Caco-2 (cell line): Measurements from ENCODE around the gene TBC1D2B. TPM values are rescaled to one million over a fixed set of nuclear protein-coding genes. Genes with fewer than 3 reads are reported as not detected.

ENCODE experiments used
- BruUV-seq: library from RNA; stranded (reverse); fragments of 400-500 nt; replicated peaks from 2 replicates; lab custom pipeline; 2021; lab: Mats Ljungman, UMichigan
- CTCF ChIA-PET: fragments of 300-600 bp; sonication (Branson Sonifier 250); formaldehyde crosslinking; loops from one replicate; lab custom pipeline; 2022; ENCODE audit warnings: antibody characterized with exemption; lab: Charles Lee
- POLR2A ChIA-PET: fragments of 300-600 bp; sonication (Branson Sonifier 250); formaldehyde crosslinking; loops from one replicate; lab custom pipeline; 2022; ENCODE audit warnings: antibody characterized with exemption; lab: Charles Lee
- DNase-seq, 2 experiments: peaks; one replicate each; pipeline versions ENCODE4 v3.0.0 to v3.0.0-alpha.2; 2020 to 2022
- H3K27me3 ChIP-seq: replicated peaks from 2 replicates; pipeline ENCODE4 v1.6.0; 2011; ENCODE audit warnings: low read length; ENCODE audit not compliant: control insufficient read depth, insufficient read depth
- H3K36me3 ChIP-seq: 2 replicates; pipeline ENCODE4 v1.5.1; 2011; ENCODE audit warnings: low read length; ENCODE audit not compliant: control insufficient read depth, insufficient read depth
- H3K4me1 ChIP-seq: fragments of 250-450 bp; sonication (Bioruptor Pico); 2 replicates; pipeline ENCODE4 v1.5.1; 2020; ENCODE audit warnings: mild to moderate bottlenecking
- H3K4me3 ChIP-seq: 2 replicates; pipeline ENCODE4 v1.5.1; 2011; ENCODE audit warnings: low read depth, mild to moderate bottlenecking, control low read depth, low read length
- H3K9me3 ChIP-seq: fragments of 250-450 bp; sonication (Bioruptor Pico); 2 replicates; pipeline ENCODE4 v1.5.1; 2020; ENCODE audit warnings: mild to moderate bottlenecking, moderate library complexity
- H3K27ac Mint-ChIP-seq: one replicate; pipeline ENCODE4 v1.8.0; 2022; ENCODE audit warnings: mixed read lengths; ENCODE audit not compliant: unreplicated experiment
- H3K27me3 Mint-ChIP-seq: one replicate; pipeline ENCODE4 v1.8.0; 2022; ENCODE audit warnings: mixed read lengths; ENCODE audit not compliant: insufficient read depth, unreplicated experiment
- H3K36me3 Mint-ChIP-seq: one replicate; pipeline ENCODE4 v1.8.0; 2022; ENCODE audit warnings: mild to moderate bottlenecking, mixed read lengths; ENCODE audit not compliant: insufficient read depth, unreplicated experiment
- H3K4me1 Mint-ChIP-seq: one replicate; pipeline ENCODE4 v1.8.0; 2022; ENCODE audit warnings: low read depth, mixed read lengths; ENCODE audit not compliant: unreplicated experiment
- H3K4me3 Mint-ChIP-seq: one replicate; pipeline ENCODE4 v1.8.0; 2022; ENCODE audit warnings: mild to moderate bottlenecking, moderate library complexity, mixed read lengths; ENCODE audit not compliant: unreplicated experiment
- H3K9me3 Mint-ChIP-seq: one replicate; pipeline ENCODE4 v1.8.0; 2022; ENCODE audit warnings: mixed read lengths; ENCODE audit not compliant: unreplicated experiment
- CTCF ChIP-seq, 2 experiments: fragments of 200-600 bp in 1 of 2; IDR thresholded peaks; 1 replicate in 1 of 2; 2 replicates in 1 of 2; pipeline versions ENCODE4 v1.5.1 to v1.8.0; 2011 to 2022; ENCODE audit warnings: antibody characterized with exemption in 1 of 2, control low read depth in 1 of 2, inconsistent platforms in 1 of 2, low read depth in 1 of 2, low read length in 1 of 2, mild to moderate bottlenecking in 1 of 2, moderate library complexity in 1 of 2; ENCODE audit not compliant: insufficient read depth in 1 of 2, severe bottlenecking in 1 of 2, unreplicated experiment in 1 of 2
- intact Hi-C: fragments of 100-400 bp; cut with micrococcal nuclease; formaldehyde crosslinking; loops from one replicate; pipeline ENCODE4 v1.10.0; 2022; ENCODE audit not compliant: unreplicated experiment
- total RNA-seq: library from RNA; stranded (reverse); gene quantifications from 2 replicates; pipeline ENCODE4 v1.2.3, GENCODE V29; 2022

The TBC1D2B gene
- total RNA-seq, 1 experiment from 2014 or later, result 18.3 TPM

- H3K27me3 Mint-ChIP-seq, result no peaks in the 10 kb centered on the region
- ChIA-PET CTCF (no interaction called here), POLR2A (no interaction called here)
- DNase-seq, result no peak
- intact Hi-C loops, result no loop called here
- no peaks in the 10 kb centered on the region for H3K9me3 ChIP-seq
- no peaks in the 10 kb centered on the region for H3K4me1 ChIP-seq
- no peaks in the 10 kb centered on the region for H3K9me3 Mint-ChIP-seq
- TF ChIP-seq CTCF (IDR thresholded peaks at IDR 0.05; ENCODE audit: insufficient read depth in 1 of 2, low read depth in 1 of 2, low read length in 1 of 2, severe bottlenecking in 1 of 2, unreplicated experiment in 1 of 2), result no peak
- no peaks in the 10 kb centered on the region; the same call in 1 of the 2 replicates for H3K36me3 ChIP-seq
- H3K27me3 ChIP-seq, result no peaks in the 10 kb centered on the region
- no peak overlapping the region for H3K27ac Mint-ChIP-seq
- BruUV-seq, result no TSS peak
- no peak overlapping the region for H3K4me3 ChIP-seq
- H3K36me3 Mint-ChIP-seq, result peaks cover 17% of the 10 kb centered on the region
- no peak overlapping the region for H3K4me3 Mint-ChIP-seq
- no peaks in the 10 kb centered on the region for H3K4me1 Mint-ChIP-seq
Observed at GRCh38 chr15:78004919-78005634, 72.4 kb downstream of the TBC1D2B start.

- Mint-ChIP-seq H3K27ac (no peak overlapping the region), H3K4me3 (no peak overlapping the region), H3K9me3 (no peaks in the 10 kb centered on the region), H3K27me3 (no peaks in the 10 kb centered on the region), H3K36me3 (peaks cover 17% of the 10 kb centered on the region), H3K4me1 (no peaks in the 10 kb centered on the region)
- DNase-seq, result no peak
- H3K36me3 ChIP-seq, result no peaks in the 10 kb centered on the region; the same call in 1 of the 2 replicates
- TF ChIP-seq CTCF (IDR thresholded peaks at IDR 0.05; ENCODE audit: insufficient read depth in 1 of 2, low read depth in 1 of 2, low read length in 1 of 2, severe bottlenecking in 1 of 2, unreplicated experiment in 1 of 2), result no peak
- intact Hi-C loops, result no loop called here
- no peak overlapping the region for H3K4me3 ChIP-seq
- CTCF ChIA-PET, result interaction anchor here (0.6 kb wide), 1 partner anchor 41 kb away, joined by 3 read pairs; no protein-coding TSS in a partner anchor
- H3K4me1 ChIP-seq, result no peaks in the 10 kb centered on the region
- H3K27me3 ChIP-seq, result no peaks in the 10 kb centered on the region
- H3K9me3 ChIP-seq, result no peaks in the 10 kb centered on the region
- POLR2A ChIA-PET, result no interaction called here
- no TSS peak for BruUV-seq
Observed at GRCh38 chr15:78004222-78004727, 73.2 kb downstream of the TBC1D2B start.

GRCh38 chr15:78003539-78004008 is 73.9 kb downstream of the TBC1D2B start:
- Histone ChIP-seq H3K27me3 (no peaks in the 10 kb centered on the region), H3K4me1 (no peaks in the 10 kb centered on the region), H3K9me3 (no peaks in the 10 kb centered on the region), H3K36me3 (no peaks in the 10 kb centered on the region; the same call in 1 of the 2 replicates), H3K4me3 (no peak overlapping the region)
- intact Hi-C loops, result no loop called here
- Mint-ChIP-seq H3K4me1 (no peaks in the 10 kb centered on the region), H3K4me3 (no peak overlapping the region), H3K9me3 (no peaks in the 10 kb centered on the region), H3K27ac (no peak overlapping the region), H3K27me3 (no peaks in the 10 kb centered on the region), H3K36me3 (peaks cover 17% of the 10 kb centered on the region)
- POLR2A ChIA-PET, result no interaction called here
- TF ChIP-seq CTCF (IDR thresholded peaks at IDR 0.05; ENCODE audit: insufficient read depth in 1 of 2, low read depth in 1 of 2, low read length in 1 of 2, severe bottlenecking in 1 of 2, unreplicated experiment in 1 of 2), result no peak
- CTCF ChIA-PET, result interaction anchor here (0.6 kb wide), 1 partner anchor 41 kb away, joined by 3 read pairs; no protein-coding TSS in a partner anchor
- no TSS peak for BruUV-seq
- DNase-seq, result no peak
